Cardiac atrium fibroblast (primary cell): ENCODE results near the gene PCDH17. TPM values are rescaled to one million over a fixed set of nuclear protein-coding genes. Genes with fewer than 3 reads are reported as not detected.

Experiments
- total RNA-seq: library from RNA; depleted of rRNA; stranded (reverse); fragments of >200 nt; gene quantifications from 2 replicates; pipeline ENCODE4 v1.2.3, GENCODE V29; 2015

Gene PCDH17
- total RNA-seq, result 0.18 and 0.49 TPM in 2 replicates

DNA sequence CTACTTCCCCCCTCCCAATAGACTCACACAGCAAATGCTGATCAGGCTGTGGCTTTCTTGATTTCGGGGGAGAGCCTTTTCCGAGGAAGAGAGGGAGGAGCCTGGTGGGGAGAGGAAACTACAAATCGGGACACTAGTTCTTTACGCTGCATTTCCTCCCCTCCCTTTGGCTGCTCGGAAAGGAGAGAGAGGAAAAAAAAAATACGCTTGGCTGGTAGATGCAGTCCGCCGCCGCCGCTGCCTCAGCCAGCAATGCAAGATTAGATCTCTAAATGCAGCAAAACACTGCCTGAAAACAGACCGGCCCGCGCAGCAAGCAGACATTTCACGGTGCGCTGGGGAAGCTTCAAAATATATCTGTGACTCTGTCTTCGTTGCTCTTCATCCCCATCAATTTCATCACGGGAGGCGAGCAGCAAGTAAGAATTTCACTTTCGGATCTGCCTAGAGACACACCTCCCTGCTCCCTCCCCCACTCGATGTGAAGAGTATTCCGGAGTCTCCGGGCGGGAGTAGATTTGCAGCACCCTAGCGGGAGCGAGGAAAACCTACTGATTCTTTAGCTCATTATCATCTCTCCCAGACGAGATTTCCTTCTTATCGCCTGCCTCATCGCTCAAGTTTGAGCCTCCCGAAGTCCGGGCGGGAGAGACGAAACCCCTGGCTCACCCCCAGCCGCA lies at the start of gene PCDH17:
Gene PCDH17 (plus strand): TSS at position 149 of the 680 bp plus-strand sequence. CDS start 803 bp downstream, outside the sequence.

